Erythroblast (primary cell): ENCODE results near the gene DLG2.

Experiments
- GATA1 ChIP-seq: IDR thresholded peaks from 2 replicates; pipeline ENCODE4 v1.6.1; 2011; ENCODE audit warnings: low read depth, mild to moderate bottlenecking, control low read depth, low read length, moderate library complexity
- POLR2A ChIP-seq: IDR thresholded peaks from 2 replicates; pipeline ENCODE4 v1.6.1; 2011; ENCODE audit warnings: mild to moderate bottlenecking, low read length

DNA sequence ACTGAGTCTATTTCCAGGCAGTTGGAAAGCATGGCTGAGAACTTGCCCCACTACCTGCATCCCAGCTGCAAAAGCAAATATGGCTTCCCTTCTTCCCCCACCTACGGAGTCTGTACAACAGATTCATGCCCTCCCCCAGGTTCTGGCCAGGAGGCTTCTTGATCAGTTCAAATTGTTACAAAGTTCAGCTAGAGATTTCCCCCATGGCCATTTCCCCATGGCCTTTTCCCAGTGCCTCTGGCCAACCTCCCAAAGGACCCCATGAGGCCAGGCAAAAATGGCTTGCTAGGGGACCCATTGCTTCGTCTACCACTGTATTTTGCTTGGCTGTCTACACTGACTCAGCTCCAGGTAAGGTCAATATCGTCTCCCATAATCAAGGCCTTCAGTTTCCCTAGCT, 203.3 kb downstream of the DLG2 start:
- TF ChIP-seq POLR2A (no peak), GATA1 (no peak)
